HG03442 (cell line): Measurements from ENCODE around the gene SEMA3E.

ENCODE experiments used
- ATAC-seq: cut with Tn5 transposase; IDR thresholded peaks from one replicate; pipeline ENCODE4 v1.9.1; 2021; ENCODE audit warnings: mild to moderate bottlenecking, moderate library complexity; ENCODE audit not compliant: unreplicated experiment

SEMA3E gene

DNA sequence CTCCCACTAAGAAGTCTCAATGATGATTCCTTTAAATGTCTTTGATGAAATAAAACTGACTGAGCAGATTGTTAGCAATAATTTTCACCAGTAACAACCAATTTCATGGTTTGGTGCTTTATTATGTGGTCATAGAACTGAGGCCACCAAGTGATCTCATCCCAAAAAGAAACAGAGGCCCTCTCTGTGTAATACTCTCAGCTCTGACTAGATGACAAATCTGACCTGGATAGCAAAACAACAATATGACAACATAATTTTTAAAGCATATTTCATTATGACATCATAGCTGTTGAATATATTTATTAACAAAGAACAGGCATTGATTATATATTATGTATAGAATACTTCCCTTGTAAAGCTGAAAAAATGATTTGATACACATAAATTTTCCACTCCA is 5.9 kb downstream of the SEMA3E start:
- no peak for ATAC-seq

GRCh38 chr7:83640731-83641537 is 8.0 kb downstream of the SEMA3E start:
- no peak for ATAC-seq

DNA sequence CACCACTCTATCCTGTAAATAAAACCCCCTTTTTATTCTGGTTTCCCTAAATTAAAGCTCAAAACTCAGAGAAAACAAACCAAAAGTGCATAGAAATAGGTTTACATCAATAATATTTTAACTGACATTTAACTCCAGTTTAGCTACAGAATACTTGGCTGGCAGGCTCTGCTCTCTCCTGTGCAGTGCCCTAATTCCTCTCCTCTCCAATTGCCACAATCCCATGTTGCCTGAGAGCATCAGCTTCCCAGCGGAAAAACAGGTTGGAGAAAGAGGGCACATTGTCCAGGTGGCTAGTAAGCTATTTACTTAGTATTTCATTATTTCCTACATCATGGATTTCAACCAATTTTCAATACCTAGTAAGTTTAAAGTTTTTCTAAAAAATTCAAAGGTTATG is 8.7 kb downstream of the SEMA3E start:
- ATAC-seq = no peak

DNA sequence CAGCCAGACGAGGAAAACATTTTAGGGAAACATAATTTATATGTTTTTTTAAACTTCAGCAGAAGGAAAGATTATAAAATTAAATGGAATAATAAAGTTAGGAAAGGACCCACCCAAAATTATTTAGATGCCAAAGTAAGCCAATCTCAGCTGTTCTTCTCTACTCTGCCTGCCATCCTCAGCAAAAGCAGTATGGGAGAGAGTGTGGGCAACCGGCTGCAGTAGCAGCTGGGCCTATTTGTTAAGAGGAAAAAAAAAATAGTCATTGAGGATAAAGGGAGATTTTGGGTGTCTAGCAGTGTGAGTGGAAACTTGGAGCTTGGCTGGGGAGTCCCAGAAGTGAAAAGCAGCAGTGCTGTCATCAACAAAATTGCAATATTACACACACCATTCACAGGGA is 15.4 kb downstream of the SEMA3E start:
- ATAC-seq = no peak

- ATAC-seq = no peak
These were observed 19.6 kb downstream of the SEMA3E start for GRCh38 chr7:83629117-83629880.

GRCh38 chr7:83617858-83618257 is 31.1 kb downstream of the SEMA3E start:
- no peak for ATAC-seq

- no peak for ATAC-seq
These were observed 34.8 kb downstream of the SEMA3E start for GRCh38 chr7:83614112-83614511.

DNA sequence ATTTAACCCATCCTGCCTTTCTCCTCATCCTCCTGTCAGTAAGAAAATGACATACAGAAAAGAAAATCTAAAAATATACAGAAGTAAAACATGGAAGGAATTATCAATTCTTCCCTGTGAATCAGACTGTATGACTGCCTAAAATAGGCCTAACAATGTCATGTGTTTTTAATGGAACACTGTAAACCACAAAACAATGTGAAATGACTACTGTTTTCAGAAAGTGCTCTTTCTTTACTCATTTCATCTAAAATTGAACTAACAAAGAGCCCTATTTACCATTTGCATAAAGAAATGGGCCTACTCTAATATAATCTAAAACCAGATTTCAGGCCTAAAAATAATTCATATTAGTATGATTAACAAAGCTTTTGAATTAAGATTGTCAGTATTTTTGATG is 35.7 kb downstream of the SEMA3E start:
- ATAC-seq = peak; percentile 68

DNA sequence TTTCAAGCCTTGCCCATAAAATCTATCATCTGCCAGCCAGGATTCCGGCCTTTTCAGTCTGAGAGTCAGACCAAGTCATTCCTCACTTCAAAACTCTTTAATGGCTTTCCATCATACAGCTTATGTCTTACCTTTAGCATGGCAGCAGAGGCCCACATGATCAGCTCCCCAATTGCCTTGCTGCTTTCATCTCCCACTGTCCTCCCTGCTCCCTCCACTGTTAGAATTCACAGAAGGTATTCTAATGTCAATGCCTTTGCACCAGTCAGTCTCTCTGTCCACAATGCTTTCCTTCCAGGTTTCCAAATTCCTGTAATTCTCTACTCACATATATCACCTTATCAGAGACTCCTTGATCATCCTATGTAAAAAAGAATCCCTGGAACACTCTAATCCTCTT is 37.2 kb downstream of the SEMA3E start:
- no peak for ATAC-seq

GRCh38 chr7:83610649-83611304 is 38.2 kb downstream of the SEMA3E start:
- no peak for ATAC-seq

DNA sequence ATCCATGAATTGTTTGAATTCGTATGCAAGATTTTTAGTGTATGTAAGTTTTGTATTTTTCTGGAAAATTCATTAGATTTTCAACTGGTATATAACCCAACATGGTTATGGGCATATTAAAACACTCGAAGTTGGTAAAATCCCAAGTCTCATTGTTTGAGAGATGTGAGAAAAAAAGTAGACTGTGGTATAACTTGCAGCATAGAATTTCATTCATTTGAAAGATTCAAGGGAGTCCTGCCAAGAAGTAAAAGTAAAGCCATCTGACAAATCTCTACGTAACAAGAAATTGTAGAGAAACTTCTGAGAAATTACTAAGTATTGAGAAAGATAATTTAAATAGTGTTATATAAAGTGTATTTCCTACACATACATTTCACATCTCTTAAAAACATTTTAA is 40.2 kb downstream of the SEMA3E start:
- no peak for ATAC-seq

DNA sequence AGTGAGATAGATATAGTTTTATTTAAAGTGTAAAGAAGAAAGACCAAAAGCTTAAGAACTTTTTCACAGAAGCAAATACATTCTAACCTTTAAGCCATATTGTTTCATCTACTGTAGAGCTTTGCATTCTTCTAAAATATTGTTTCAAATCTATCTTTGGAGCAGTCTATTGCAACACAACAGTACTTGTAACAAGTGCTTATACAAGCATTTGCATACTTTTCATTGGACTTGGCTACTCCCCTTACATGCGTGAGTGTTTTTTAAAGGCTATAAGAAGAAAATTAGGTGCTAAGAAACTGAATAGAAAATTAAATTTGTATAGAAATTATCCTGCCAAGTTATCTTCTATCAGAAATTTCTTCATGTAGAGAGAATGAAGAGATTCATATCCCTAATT is 45.3 kb downstream of the SEMA3E start:
- ATAC-seq = no peak

GRCh38 chr7:83599131-83599530 is 49.8 kb downstream of the SEMA3E start:
- no peak for ATAC-seq

DNA sequence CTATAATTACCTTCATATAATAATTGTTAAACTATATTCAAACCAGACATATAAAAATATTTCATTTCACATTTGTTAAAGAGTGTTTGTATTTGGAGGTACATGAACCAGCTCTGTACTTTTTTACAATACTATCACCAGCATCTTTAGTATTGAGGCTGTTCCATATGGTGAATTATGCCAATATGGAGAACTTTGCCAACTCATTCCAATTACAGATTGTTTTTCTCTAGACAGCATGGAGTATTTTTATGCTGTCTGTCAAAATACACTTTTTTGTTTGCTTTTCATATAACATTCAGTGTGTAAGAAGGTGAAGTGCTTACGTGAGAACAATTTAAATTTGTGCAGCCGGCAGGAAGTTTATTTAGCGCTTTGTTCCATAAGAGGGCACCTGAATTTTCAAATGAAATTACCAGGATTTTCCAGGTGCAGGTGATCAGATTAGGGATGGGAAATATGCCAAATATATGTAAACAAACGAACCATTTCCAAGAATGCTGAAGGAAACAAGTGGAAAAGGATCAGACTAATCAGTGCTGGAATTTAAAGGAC is 54.9 kb downstream of the SEMA3E start:
- no peak for ATAC-seq

DNA sequence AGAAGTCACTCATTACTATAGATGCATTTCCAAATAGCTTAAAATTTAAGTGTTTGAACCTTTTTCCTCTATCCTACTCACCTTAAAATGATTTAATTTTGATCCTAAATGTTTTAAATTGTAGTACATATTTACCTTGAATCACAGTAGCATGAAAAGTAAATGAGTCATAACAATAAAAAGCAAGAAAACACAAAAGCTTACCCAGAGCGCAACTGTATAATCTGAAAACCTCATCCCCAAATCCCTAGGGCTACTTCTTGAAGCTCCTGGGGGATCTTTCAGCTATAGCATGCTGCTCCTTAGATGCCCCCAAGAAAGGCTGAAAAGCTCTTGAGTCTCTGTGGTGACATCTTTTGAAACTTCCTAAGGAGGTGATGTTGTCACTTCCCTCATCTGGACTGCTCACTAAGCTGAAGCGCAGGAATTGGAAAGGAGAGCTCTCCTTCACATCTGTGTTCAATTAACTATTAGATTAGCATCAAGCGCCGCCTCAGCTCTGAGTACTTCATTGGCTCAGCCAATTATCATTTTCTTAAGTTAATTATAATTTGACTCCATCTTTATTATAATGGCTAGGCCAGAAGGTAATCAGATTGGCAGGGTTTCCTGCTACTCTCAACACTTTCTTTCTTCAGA is 60.2 kb downstream of the SEMA3E start:
- no peak for ATAC-seq

- no peak for ATAC-seq
These were observed 62.7 kb downstream of the SEMA3E start for GRCh38 chr7:83586281-83586680.

GRCh38 chr7:83581667-83582435 is 67.1 kb downstream of the SEMA3E start:
- ATAC-seq = no peak

- ATAC-seq = no peak
These were observed 69.2 kb downstream of the SEMA3E start for GRCh38 chr7:83579740-83580139.

DNA sequence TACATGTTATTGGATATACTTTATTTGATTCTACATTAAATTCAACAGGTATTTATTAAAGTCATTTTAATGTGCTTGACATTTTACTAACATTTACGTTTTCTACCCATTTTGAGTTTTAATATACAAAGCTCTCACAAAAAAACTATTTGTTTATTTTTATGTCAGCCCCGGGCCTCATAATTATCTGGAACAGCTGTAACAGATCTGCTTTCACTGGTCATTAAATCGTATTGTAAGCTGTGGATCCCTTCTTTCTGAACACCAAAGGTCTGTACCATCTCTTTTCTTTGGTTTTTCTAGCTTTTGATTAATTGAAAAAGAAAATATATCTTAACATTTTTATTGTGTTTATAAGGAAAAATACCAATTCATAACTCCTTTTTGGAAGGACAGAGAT is 73.5 kb downstream of the SEMA3E start:
- no peak for ATAC-seq

DNA sequence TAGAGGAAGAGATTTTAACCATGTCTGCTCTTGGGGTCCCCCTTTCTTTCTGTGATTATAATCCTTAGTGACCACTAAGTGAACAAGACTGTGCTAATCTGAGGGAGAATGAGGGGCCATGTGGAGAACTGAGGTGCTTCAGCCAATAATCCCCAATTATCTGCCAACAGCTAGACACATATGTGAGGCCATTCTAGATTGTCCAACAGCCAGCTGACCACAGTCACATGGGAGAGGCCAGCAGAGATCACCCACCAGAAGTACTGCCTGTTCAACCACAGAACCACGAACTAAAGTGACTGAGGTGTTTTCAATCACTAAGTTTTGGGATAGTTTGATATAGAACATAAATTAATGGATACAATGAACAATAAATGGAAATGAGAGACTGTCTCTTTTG is 74.3 kb downstream of the SEMA3E start:
- ATAC-seq = no peak
